CD4-positive, CD25-positive, alpha-beta regulatory T cell (primary cell): ENCODE data around the gene NR3C2. TPM values are rescaled to one million over a fixed set of nuclear protein-coding genes. Genes with fewer than 3 reads are reported as not detected.
A peak's percentile ranks its signal among the peaks of the same experiment; 100 is the strongest.

ENCODE experiments used
- ATAC-seq, 2 donors: fragments of 150-1000 bp; cut with Tn5 transposase; one replicate each; pipeline ENCODE4 v1.10.0; 2021; ENCODE audit warnings: low read depth in 2 of 2, moderate number of reproducible peaks in 2 of 2, moderate library complexity in 1 of 2
- DNase-seq, 3 donors: peaks; one replicate each; pipeline versions ENCODE4 v3.0.0 to v3.0.0-alpha.2; 2012 to 2022; ENCODE audit warnings: mixed read lengths in 1 of 3
- H3K27ac ChIP-seq: one replicate; pipeline ENCODE4 v1.7.0; 2013; ENCODE audit warnings: mild to moderate bottlenecking, low read length; ENCODE audit not compliant: insufficient read depth, poor library complexity, severe bottlenecking
- H3K27me3 ChIP-seq: one replicate; pipeline ENCODE4 v1.7.0; 2013; ENCODE audit warnings: low read length; ENCODE audit not compliant: control insufficient read depth, insufficient read depth
- H3K36me3 ChIP-seq: one replicate; pipeline ENCODE4 v1.7.0; 2013; ENCODE audit warnings: mild to moderate bottlenecking, low read length, moderate library complexity; ENCODE audit not compliant: control insufficient read depth, insufficient read depth
- H3K4me1 ChIP-seq: 2 replicates; pipeline ENCODE4 v1.7.0; 2013; ENCODE audit warnings: mild to moderate bottlenecking, low read length; ENCODE audit not compliant: insufficient read depth, control insufficient read depth, poor library complexity, severe bottlenecking
- H3K4me3 ChIP-seq: one replicate; pipeline ENCODE4 v1.7.0; 2013; ENCODE audit warnings: low read depth, mild to moderate bottlenecking, low read length, moderate library complexity
- H3K9me3 ChIP-seq, 2 experiments: 1 replicate in 1 of 2; 2 replicates in 1 of 2; pipeline ENCODE4 v1.7.0; 2013; ENCODE audit warnings: low read length in 2 of 2, mild to moderate bottlenecking in 1 of 2, moderate library complexity in 1 of 2; ENCODE audit not compliant: control insufficient read depth in 2 of 2
- H3K27ac Mint-ChIP-seq, 3 donors: one replicate each; pipeline ENCODE4 v1.8.0; 2020 to 2022; ENCODE audit warnings: mild to moderate bottlenecking in 3 of 3, mixed read lengths in 3 of 3, moderate library complexity in 2 of 3
- H3K27me3 Mint-ChIP-seq: one replicate; pipeline ENCODE4 v1.8.0; 2022; ENCODE audit warnings: mild to moderate bottlenecking, mixed read lengths
- H3K36me3 Mint-ChIP-seq: one replicate; pipeline ENCODE4 v1.8.0; 2020; ENCODE audit warnings: mixed read lengths
- H3K4me1 Mint-ChIP-seq, 4 donors: one replicate each; pipeline ENCODE4 v1.8.0; 2020 to 2022; ENCODE audit warnings: mixed read lengths in 4 of 4, mild to moderate bottlenecking in 1 of 4
- H3K4me3 Mint-ChIP-seq, 4 donors: one replicate each; pipeline ENCODE4 v1.8.0; 2020 to 2022; ENCODE audit warnings: mild to moderate bottlenecking in 4 of 4, mixed read lengths in 4 of 4, moderate library complexity in 3 of 4
- H3K9me3 Mint-ChIP-seq, 7 donors: one replicate each; pipeline ENCODE4 v1.8.0; 2020 to 2022; ENCODE audit warnings: mixed read lengths in 7 of 7, mild to moderate bottlenecking in 3 of 7, moderate library complexity in 2 of 7
- polyA plus RNA-seq, 4 donors: library from polyadenylated mRNA; unstranded; fragments of 300-500 nt; fragmentation: Illumina TruSeq; gene quantifications; one replicate each; pipeline ENCODE4 v1.2.3, GENCODE V29; 2021
- total RNA-seq: library from RNA; stranded (reverse); gene quantifications from one replicate; pipeline ENCODE4 v1.2.3, GENCODE V29; 2022

Gene NR3C2
- total and polyA plus RNA-seq, 5 donors from 2014 or later = 1.2 to 16.1 (median 3.2) TPM

GRCh38 chr4:148161601-148162000 lies 280.6 kb downstream of the NR3C2 start:
- H3K27me3 Mint-ChIP-seq = peaks cover 4% of the 10 kb centered on the region
- Histone ChIP-seq H3K27ac (no peak overlapping the region), H3K4me3 (no peak overlapping the region), H3K36me3 (no peaks in the 10 kb centered on the region), H3K9me3 (no peaks in the 10 kb centered on the region), H3K27me3 (no peaks in the 10 kb centered on the region), H3K4me1 (no peaks in the 10 kb centered on the region)
- ATAC-seq (no peak), DNase-seq (no peak)
- H3K4me1 Mint-ChIP-seq = peaks cover 0 to 6% (median 2%) of the 10 kb centered on the region in 4 donors
- no peak overlapping the region for H3K27ac Mint-ChIP-seq
- no peak overlapping the region for H3K4me3 Mint-ChIP-seq
- H3K36me3 Mint-ChIP-seq = no peaks in the 10 kb centered on the region
- H3K9me3 Mint-ChIP-seq = no peaks in the 10 kb centered on the region

GRCh38 chr4:148159793-148160192 lies 282.4 kb downstream of the NR3C2 start:
- no peak for ATAC-seq
- Mint-ChIP-seq H3K9me3 (no peaks in the 10 kb centered on the region), H3K27ac (peak overlapping the region in 1 of 3 donors; percentile 26), H3K4me3 (no peak overlapping the region), H3K4me1 (peaks cover 0 to 6% (median 2%) of the 10 kb centered on the region in 4 donors), H3K27me3 (peaks cover 4% of the 10 kb centered on the region), H3K36me3 (no peaks in the 10 kb centered on the region)
- no peaks in the 10 kb centered on the region for H3K9me3 ChIP-seq
- no peaks in the 10 kb centered on the region for H3K4me1 ChIP-seq
- no peak overlapping the region for H3K27ac ChIP-seq
- H3K36me3 ChIP-seq = no peaks in the 10 kb centered on the region
- H3K4me3 ChIP-seq = no peak overlapping the region
- DNase-seq = no peak
- H3K27me3 ChIP-seq = no peaks in the 10 kb centered on the region

GRCh38 chr4:148154769-148155168 lies 287.4 kb downstream of the NR3C2 start:
- H3K4me1 Mint-ChIP-seq = no peaks in the 10 kb centered on the region
- no peak for ATAC-seq

GRCh38 chr4:148152868-148153625 lies 289.2 kb downstream of the NR3C2 start:
- ATAC-seq (no peak), DNase-seq (peak in 1 of 3 donors; percentile 35)
- Mint-ChIP-seq H3K4me1 (no peaks in the 10 kb centered on the region), H3K4me3 (no peak overlapping the region), H3K36me3 (peaks cover 28% of the 10 kb centered on the region), H3K9me3 (peaks cover 0 to 1% (median 0%) of the 10 kb centered on the region in 7 donors), H3K27me3 (no peaks in the 10 kb centered on the region), H3K27ac (no peak overlapping the region)
- Histone ChIP-seq H3K4me3 (no peak overlapping the region), H3K27ac (no peak overlapping the region), H3K36me3 (no peaks in the 10 kb centered on the region), H3K27me3 (no peaks in the 10 kb centered on the region), H3K4me1 (no peaks in the 10 kb centered on the region), H3K9me3 (no peaks in the 10 kb centered on the region)

More at GRCh38 chr4:148154769-148155168, 287.4 kb downstream of the NR3C2 start:
- no peaks in the 10 kb centered on the region for H3K4me1 ChIP-seq
- H3K27me3 ChIP-seq = no peaks in the 10 kb centered on the region
- Mint-ChIP-seq H3K27ac (no peak overlapping the region), H3K4me3 (no peak overlapping the region), H3K27me3 (no peaks in the 10 kb centered on the region), H3K9me3 (no peaks in the 10 kb centered on the region), H3K36me3 (peaks cover 18% of the 10 kb centered on the region)
- no peaks in the 10 kb centered on the region for H3K9me3 ChIP-seq
- no peak overlapping the region for H3K4me3 ChIP-seq
- no peaks in the 10 kb centered on the region for H3K36me3 ChIP-seq
- DNase-seq = no peak
- H3K27ac ChIP-seq = no peak overlapping the region

- Mint-ChIP-seq H3K27me3 (no peaks in the 10 kb centered on the region), H3K4me1 (peaks cover 0 to 3% (median 0%) of the 10 kb centered on the region in 4 donors), H3K4me3 (no peak overlapping the region), H3K27ac (no peak overlapping the region), H3K36me3 (peaks cover 28% of the 10 kb centered on the region), H3K9me3 (peaks cover 0 to 1% (median 0%) of the 10 kb centered on the region in 7 donors)
- H3K36me3 ChIP-seq = no peaks in the 10 kb centered on the region
- H3K27ac ChIP-seq = no peak overlapping the region
- DNase-seq = no peak
- ATAC-seq = no peak
- no peak overlapping the region for H3K4me3 ChIP-seq
- H3K9me3 ChIP-seq = no peaks in the 10 kb centered on the region
- no peaks in the 10 kb centered on the region for H3K27me3 ChIP-seq
- no peaks in the 10 kb centered on the region for H3K4me1 ChIP-seq
Measured at GRCh38 chr4:148151806-148152205, 290.4 kb downstream of the NR3C2 start.

- H3K36me3 ChIP-seq = peaks cover 2% of the 10 kb centered on the region
- no peak overlapping the region for H3K4me3 ChIP-seq
- H3K36me3 Mint-ChIP-seq = peaks cover 35% of the 10 kb centered on the region
- H3K4me1 Mint-ChIP-seq = peaks cover 0 to 6% (median 1%) of the 10 kb centered on the region in 4 donors
- H3K27me3 Mint-ChIP-seq = no peaks in the 10 kb centered on the region
- ATAC-seq (no peak), DNase-seq (no peak)
- H3K27me3 ChIP-seq = no peaks in the 10 kb centered on the region
- peaks cover 0 to 1% (median 0%) of the 10 kb centered on the region in 7 donors for H3K9me3 Mint-ChIP-seq
- no peaks in the 10 kb centered on the region for H3K4me1 ChIP-seq
- H3K27ac ChIP-seq = no peak overlapping the region
- no peaks in the 10 kb centered on the region for H3K9me3 ChIP-seq
- H3K4me3 Mint-ChIP-seq = no peak overlapping the region
- peak overlapping the region in 1 of 3 donors; percentile 57 for H3K27ac Mint-ChIP-seq
Measured at GRCh38 chr4:148145475-148145874, 296.7 kb downstream of the NR3C2 start.

- H3K9me3 Mint-ChIP-seq = peaks cover 0 to 1% (median 0%) of the 10 kb centered on the region in 7 donors
- no peak overlapping the region for H3K27ac Mint-ChIP-seq
- DNase-seq (no peak), ATAC-seq (no peak)
- H3K4me3 Mint-ChIP-seq = no peak overlapping the region
- Histone ChIP-seq H3K4me1 (no peaks in the 10 kb centered on the region), H3K36me3 (peaks cover 2% of the 10 kb centered on the region), H3K27ac (no peak overlapping the region), H3K9me3 (no peaks in the 10 kb centered on the region), H3K4me3 (no peak overlapping the region), H3K27me3 (no peaks in the 10 kb centered on the region)
- peaks cover 34% of the 10 kb centered on the region for H3K36me3 Mint-ChIP-seq
- H3K4me1 Mint-ChIP-seq = peaks cover 0 to 6% (median 1%) of the 10 kb centered on the region in 4 donors
- H3K27me3 Mint-ChIP-seq = no peaks in the 10 kb centered on the region
Measured at GRCh38 chr4:148143174-148143573, 299.0 kb downstream of the NR3C2 start.

GRCh38 chr4:148141501-148141900 lies 300.7 kb downstream of the NR3C2 start:
- no peak overlapping the region for H3K27ac Mint-ChIP-seq

More at GRCh38 chr4:148141501-148141900, 300.7 kb downstream of the NR3C2 start:
- Histone ChIP-seq H3K27ac (no peak overlapping the region), H3K9me3 (no peaks in the 10 kb centered on the region), H3K36me3 (peaks cover 2% of the 10 kb centered on the region), H3K27me3 (no peaks in the 10 kb centered on the region), H3K4me3 (no peak overlapping the region), H3K4me1 (no peaks in the 10 kb centered on the region)
- Mint-ChIP-seq H3K4me1 (peaks cover 0 to 3% (median 1%) of the 10 kb centered on the region in 4 donors), H3K9me3 (peaks cover 0 to 1% (median 0%) of the 10 kb centered on the region in 7 donors), H3K4me3 (no peak overlapping the region), H3K36me3 (peaks cover 36% of the 10 kb centered on the region), H3K27me3 (no peaks in the 10 kb centered on the region)
- ATAC-seq = no peak
- DNase-seq = no peak
